ENCODE measurements around the gene RPS15. TPM values are rescaled to one million over a fixed set of nuclear protein-coding genes. Genes with fewer than 3 reads are reported as not detected.

Gene RPS15
- total RNA-seq, 2 experiments from 2014 or later = 1,854 to 1,879 TPM

DNA sequence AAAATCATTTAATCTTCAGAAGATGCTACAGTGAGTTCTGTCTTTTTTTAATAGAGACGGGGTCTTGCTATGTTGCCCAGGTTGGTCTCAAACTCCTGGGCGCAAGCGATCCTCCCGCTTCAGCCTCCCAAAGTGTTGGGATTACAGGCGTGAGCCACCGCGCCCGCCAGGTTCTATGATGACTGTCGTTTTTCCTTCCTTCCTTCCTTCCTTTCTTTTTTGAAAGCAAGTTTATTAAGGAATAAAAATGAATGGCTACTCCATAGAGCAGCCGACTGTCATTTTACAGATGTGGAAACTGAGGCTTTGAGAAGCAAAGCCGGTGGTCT, 36.3 kb upstream of the RPS15 start:
- H3K36me3 Mint-ChIP-seq (ENCODE audit: low read depth) = no peaks in the 10 kb centered on the region
- CTCF ChIA-PET = no interaction called here
- ATAC-seq = no peak
- DNase-seq = no peak
- H3K9me3 Mint-ChIP-seq = no peaks in the 10 kb centered on the region
- POLR2A ChIA-PET = interaction anchor here (1.3 kb wide), 1 partner anchor 14 kb away, joined by 3 read pairs; no protein-coding TSS in a partner anchor
- no peak for TF ChIP-seq CTCF (IDR thresholded peaks at IDR 0.05)
- intact Hi-C loops (cut with micrococcal nuclease) = loop anchor here (2.0 kb wide), 1 partner anchor 17 kb away; no protein-coding TSS in a partner anchor
- H3K27ac Mint-ChIP-seq = no peak overlapping the region
- peaks cover 5% of the 10 kb centered on the region for H3K27me3 Mint-ChIP-seq
- H3K4me1 Mint-ChIP-seq (ENCODE audit: low read depth) = peaks cover 18% of the 10 kb centered on the region
- H3K4me3 Mint-ChIP-seq = peak overlapping the region; percentile 60

DNA sequence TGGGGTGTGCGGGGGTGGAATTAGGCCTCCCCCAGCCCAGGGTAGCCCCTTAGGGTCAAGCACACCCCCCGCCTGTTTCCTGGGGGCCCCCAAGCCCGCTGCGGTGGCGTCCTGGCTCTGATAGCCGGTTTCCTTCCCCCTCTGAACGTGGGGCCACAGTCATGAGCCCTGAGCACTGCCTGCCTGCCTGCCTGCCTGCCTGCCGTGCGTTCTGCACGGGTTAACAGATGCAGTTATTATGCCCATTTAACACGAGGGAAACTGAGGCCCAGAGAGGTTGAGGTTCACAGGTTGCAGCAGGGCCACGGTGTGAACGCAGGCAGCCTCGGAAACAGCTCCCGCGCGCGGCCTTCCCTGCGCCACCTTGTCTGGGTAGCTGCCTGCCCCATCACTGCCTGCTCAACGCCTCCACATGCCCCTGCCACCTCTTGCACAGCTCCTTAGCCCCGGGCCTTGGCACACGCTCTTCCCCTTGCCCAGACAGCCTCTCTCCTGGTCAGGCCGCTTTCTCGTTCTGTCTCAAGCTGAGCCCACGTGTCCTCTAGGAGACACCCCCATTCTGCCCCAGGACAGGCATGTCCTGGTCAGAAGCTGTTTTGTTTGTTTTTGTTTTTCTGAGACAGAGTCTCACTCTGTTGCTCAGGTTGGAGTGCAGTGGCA, 35.7 kb upstream of the RPS15 start:
- ChIA-PET POLR2A (interaction anchor here (1.3 to 1.5 kb wide), 3 partner anchors 14 to 41 kb away, joined by 3 to 5 read pairs (median 3); no protein-coding TSS in a partner anchor), CTCF (interaction anchor here (1.1 to 1.8 kb wide), 2 partner anchors 136 to 158 kb away, joined by 3 to 5 read pairs; no protein-coding TSS in a partner anchor)
- intact Hi-C loops (cut with micrococcal nuclease) = no loop called here
- Mint-ChIP-seq H3K9me3 (no peaks in the 10 kb centered on the region), H3K36me3 (ENCODE audit: low read depth) (no peaks in the 10 kb centered on the region), H3K27me3 (peaks cover 5% of the 10 kb centered on the region), H3K27ac (peak overlapping the region; percentile 67), H3K4me1 (ENCODE audit: low read depth) (peaks cover 18% of the 10 kb centered on the region), H3K4me3 (peak overlapping the region; percentile 70)
- ATAC-seq (no peak), DNase-seq (no peak)
- no peak for TF ChIP-seq CTCF (IDR thresholded peaks at IDR 0.05)

DNA sequence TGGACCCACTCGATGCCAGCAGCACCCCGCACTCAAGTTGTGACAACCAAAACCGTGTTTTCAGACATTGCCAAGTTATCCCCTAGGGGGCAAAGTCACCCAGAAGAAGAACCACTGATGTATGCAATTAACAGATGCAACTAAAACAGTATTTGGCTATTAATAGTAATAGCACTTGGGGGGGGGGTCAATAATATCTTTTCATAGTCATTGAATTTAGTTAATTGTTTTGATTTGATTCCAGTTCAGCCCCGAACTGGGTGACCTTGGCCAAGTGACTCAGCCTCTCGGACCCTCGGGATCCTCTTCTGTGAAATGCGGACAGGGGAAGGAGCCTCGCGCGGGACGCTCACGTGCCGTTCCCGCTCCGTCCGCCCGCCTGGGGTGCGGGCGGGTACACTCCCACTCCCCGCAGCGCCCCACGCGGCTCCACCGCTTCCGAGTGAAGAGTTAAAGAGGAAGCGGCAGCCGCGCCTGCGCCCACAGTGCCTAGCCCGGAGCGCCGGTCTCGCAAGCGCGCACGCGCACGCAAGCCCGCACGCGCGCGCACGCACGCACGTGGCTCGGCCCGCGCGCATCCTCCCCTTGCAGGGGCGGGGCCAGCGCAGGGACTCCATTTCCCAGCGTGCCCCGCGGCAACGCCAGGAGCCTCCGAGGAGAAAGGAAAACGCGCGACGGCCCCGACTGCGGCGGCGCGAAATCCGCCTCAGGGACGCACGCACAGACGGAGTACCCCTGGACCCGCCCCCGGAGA, 31.2 kb upstream of the RPS15 start:
- Mint-ChIP-seq H3K27ac (peak overlapping the region; percentile 76), H3K27me3 (peaks cover 5% of the 10 kb centered on the region), H3K9me3 (no peaks in the 10 kb centered on the region), H3K4me3 (peak overlapping the region; percentile 71), H3K4me1 (ENCODE audit: low read depth) (peaks cover 42% of the 10 kb centered on the region), H3K36me3 (ENCODE audit: low read depth) (peaks cover 23% of the 10 kb centered on the region)
- peak; percentile 92 for TF ChIP-seq CTCF (IDR thresholded peaks at IDR 0.05)
- POLR2A ChIA-PET = no interaction called here
- intact Hi-C loops (cut with micrococcal nuclease) = no loop called here
- CTCF ChIA-PET = no interaction called here
- peak; percentile 88 for ATAC-seq
- DNase-seq = peak; percentile 99

DNA sequence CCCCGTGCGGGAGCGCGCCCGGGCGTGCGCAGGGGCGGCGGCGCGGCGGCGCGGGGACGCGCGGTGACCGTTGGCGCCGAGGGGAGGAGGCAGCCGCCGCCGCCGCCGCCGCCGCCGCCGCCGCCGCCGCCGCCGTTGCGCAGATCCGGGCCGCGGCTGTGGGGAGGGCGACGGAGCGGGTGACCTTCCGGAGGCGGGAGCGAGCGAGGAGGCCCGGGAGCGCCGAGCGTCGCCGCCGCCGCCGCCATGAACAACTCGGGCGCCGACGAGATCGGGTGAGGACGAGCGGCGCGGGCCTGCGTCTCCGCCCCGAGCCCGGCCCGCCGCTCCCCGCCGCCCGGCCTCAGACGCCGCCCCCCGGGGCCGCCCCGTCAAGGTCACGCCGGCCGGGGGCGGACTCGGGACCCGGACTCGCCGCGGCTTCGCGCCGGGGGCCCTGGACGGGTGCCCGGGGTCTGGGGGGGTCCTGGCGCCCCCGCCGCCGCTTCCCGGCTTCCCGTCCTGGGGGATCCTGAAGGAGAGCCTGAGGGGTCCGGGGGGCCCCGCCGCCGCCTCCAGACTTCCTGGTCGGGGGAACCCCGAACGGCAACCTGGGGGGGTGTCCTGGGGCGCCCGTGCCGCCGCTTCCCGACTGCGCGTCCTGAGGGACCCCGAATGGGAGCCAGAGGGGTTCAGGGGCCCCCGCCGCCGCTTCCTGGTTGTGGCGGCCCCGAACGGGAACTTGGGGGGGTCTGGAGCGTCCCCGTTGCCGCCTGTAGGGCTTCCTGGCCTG, 30.5 kb upstream of the RPS15 start, which contains the start of gene DAZAP1:
DAZAP1 (plus strand) TSS at position 59 of the 772 bp plus-strand sequence; CDS start at position 247, 188 bp downstream.
- ChIA-PET POLR2A (no interaction called here), CTCF (interaction anchor here (1.0 kb wide), 1 partner anchor 138 kb away, joined by 4 read pairs; no protein-coding TSS in a partner anchor)
- intact Hi-C loops (cut with micrococcal nuclease) = no loop called here
- no peak for TF ChIP-seq CTCF (IDR thresholded peaks at IDR 0.05)
- peaks cover 2% of the 10 kb centered on the region for H3K27me3 Mint-ChIP-seq
- peak within 1 kb of the TSS; percentile 95 for H3K4me3 Mint-ChIP-seq
- peaks cover 43% of the 10 kb centered on the region for H3K4me1 Mint-ChIP-seq (ENCODE audit: low read depth)
- peak; percentile 10 for ATAC-seq
- peak within 1 kb of the TSS; percentile 94 for H3K27ac Mint-ChIP-seq
- DNase-seq = no peak
- no peaks in the 10 kb centered on the region for H3K9me3 Mint-ChIP-seq
- H3K36me3 Mint-ChIP-seq (ENCODE audit: low read depth) = peaks cover 25% of the 10 kb centered on the region
